Renal pelvis (tissue), 4 donors: ENCODE data around the gene DYNLT4. TPM values are rescaled to one million over a fixed set of nuclear protein-coding genes. Genes with fewer than 3 reads are reported as not detected.
"Not testable (repeated sequence)": the region's sequence is repeated elsewhere in the genome, so short reads cannot be mapped to it uniquely, and the experiment has no call there.

Experiments
- DNase-seq: peaks from one replicate; pipeline ENCODE4 v3.0.0-alpha.2; 2013
- polyA plus RNA-seq, 3 donors: library from polyadenylated mRNA; unstranded; fragments of 120-200 nt; gene quantifications; one replicate each; pipeline ENCODE4 v1.2.1, GENCODE V29; 2013; ENCODE audit not compliant: insufficient read length in 3 of 3

DYNLT4 gene
- polyA plus RNA-seq, 3 donors, result 0.19 to 0.42 TPM; not detected in 1

DNA sequence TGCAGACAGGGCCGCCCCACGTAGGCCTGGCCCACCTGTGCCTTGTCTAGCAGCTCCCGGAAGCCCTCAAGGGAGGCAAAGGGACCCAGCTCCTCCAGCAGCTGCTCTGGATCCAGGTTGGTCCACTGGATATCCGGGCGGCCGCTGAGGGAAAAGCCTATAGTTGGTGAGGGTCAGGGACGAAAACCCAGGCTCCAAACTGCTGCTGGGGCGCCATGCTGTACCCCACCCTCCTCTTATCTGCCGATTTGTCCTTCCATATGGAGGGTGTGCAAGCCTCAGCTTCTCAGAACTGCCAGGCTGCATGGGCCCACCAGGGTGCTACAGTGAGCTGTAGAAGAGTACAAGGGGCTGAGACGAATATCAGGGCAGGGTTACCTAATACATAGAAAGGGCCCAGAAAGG is 23.8 kb upstream of the DYNLT4 start:
- no peak for DNase-seq

GRCh38 chr1:44829506-44830384 is 22.6 kb upstream of the DYNLT4 start:
- DNase-seq, result no peak

- no peak for DNase-seq
Measured at GRCh38 chr1:44828841-44829440, 21.8 kb upstream of the DYNLT4 start.

GRCh38 chr1:44828003-44828651 is 21.0 kb upstream of the DYNLT4 start:
- no peak for DNase-seq

- DNase-seq, result no peak
Measured at GRCh38 chr1:44827197-44828002, 20.2 kb upstream of the DYNLT4 start.

GRCh38 chr1:44826375-44827196 is 19.4 kb upstream of the DYNLT4 start:
- no peak for DNase-seq

DNA sequence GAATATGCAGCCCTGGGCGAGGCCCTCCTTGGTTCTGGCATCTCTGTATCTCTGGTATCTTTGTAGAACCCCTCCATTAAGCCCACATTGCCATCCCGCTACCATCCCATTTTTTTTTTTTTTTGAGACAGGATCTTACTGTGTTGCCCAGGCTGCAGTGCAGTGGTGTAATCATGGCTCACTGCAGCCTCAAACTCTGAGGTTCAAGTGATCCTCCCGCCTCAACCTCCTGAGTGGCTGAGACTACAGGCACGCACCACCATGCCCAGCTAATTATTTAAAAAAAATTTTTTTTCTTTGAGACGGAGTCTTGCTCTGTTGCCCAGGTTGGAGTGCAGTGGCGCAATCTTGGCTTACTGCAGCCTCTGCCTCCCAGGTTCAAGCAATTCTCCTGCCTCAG is 17.2 kb upstream of the DYNLT4 start:
- not testable (repeated sequence) for DNase-seq

DNA sequence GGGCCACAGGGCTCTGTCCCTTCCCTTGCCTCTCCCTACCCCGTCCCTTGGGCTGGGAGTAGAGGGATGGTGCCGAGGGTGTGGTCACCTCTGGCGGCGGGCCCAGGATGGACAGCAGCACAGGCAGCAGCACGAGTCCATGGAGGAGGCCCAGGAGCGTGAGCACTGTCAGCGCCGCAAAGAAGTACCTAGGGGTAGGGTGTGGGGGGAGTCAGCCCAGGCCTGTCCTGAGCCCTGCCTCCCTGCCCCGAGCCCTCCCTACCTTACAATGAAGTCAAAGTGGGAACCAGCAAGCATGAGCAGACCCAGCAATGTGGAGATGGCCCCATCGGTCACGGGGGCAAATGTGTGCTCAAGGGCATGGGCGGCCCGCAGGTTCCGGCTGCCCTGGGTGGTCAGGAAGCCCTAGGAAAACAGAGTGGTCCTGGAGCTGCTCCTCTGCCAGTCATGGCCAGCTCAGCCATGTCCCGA is 15.9 kb upstream of the DYNLT4 start:
- DNase-seq, result no peak

GRCh38 chr1:44822131-44822701 is 15.1 kb upstream of the DYNLT4 start:
- no peak for DNase-seq

- no peak for DNase-seq
Measured at GRCh38 chr1:44821240-44821715, 14.1 kb upstream of the DYNLT4 start.

DNA sequence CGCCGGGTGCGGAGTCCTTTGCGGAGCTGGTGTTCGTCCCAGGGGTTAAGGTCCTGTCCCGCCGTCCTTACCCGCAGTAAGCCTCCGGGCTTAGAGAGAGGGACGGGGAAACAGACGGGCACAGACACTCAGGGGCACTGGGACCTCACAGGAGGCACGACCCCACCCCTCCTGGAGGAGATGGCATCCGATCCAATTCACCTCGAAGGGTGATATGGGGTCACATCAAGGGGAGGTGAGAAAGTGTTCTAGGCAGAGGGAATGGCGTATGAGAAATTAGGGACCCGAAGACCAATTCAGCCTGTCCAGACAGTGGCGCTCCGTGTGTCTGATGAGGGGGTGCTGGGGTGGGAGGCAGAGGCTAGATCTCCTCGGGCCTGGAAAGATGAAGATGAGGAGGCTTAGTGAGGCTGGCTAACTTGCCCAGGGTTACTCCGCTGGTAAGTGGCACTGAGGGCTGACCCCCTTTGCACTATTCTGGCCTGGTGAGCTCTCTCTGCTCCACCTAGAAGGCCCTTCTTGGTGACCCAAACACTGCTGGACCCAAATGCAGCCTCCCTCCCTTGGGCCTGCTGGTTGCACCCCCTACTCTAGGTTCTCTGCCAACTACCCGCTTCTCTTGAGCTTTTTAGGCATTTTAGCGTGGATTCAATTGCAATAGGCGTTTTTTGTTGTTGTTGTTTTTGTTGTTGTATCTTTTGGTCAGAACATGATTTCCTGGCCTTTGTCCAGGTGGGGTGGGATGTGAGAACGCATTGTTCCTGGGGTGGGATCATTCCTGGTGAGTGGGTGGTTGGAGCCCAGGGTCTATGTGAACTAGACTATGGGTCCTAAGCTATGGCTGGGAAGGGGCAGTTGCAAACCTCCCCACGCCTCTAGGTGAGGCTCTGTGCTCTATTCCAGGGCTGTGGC is 13.4 kb upstream of the DYNLT4 start:
- no peak for DNase-seq

DNA sequence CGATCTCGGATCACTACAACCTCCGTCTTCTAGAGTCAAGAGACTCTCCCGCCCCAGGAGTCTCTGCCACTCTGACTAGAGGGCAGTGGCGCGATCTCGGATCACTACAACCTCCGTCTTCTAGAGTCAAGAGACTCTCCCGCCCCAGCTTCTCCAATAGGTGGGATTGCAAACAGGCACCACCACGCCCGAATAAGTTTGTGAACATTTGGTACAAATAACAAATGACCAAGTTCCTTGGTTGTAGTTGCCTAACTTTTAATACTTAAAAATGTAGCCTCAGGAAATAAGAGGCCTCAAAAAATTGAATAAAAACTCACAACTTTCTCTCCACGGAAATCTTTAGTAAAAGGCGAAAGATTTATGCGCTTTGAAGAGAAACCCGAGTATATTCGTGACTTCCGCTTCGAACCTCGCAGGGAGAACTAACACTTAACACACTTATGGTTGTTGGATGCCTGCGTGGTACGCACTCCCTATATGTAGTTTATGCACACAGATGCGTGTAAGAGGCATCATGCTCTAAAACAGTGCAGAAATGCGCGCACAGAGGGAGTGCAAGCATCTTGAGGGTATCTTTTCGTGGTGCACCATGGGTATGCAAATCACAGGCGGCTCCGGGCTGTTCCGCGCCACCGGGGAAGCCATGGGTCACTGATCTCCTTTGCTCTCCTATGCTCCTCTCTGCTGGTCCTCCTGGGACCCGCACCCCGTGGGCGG is 12.6 kb upstream of the DYNLT4 start:
- peak; percentile 88 for DNase-seq

- DNase-seq, result no peak
Measured at GRCh38 chr1:44819196-44819607, 12.1 kb upstream of the DYNLT4 start.

DNA sequence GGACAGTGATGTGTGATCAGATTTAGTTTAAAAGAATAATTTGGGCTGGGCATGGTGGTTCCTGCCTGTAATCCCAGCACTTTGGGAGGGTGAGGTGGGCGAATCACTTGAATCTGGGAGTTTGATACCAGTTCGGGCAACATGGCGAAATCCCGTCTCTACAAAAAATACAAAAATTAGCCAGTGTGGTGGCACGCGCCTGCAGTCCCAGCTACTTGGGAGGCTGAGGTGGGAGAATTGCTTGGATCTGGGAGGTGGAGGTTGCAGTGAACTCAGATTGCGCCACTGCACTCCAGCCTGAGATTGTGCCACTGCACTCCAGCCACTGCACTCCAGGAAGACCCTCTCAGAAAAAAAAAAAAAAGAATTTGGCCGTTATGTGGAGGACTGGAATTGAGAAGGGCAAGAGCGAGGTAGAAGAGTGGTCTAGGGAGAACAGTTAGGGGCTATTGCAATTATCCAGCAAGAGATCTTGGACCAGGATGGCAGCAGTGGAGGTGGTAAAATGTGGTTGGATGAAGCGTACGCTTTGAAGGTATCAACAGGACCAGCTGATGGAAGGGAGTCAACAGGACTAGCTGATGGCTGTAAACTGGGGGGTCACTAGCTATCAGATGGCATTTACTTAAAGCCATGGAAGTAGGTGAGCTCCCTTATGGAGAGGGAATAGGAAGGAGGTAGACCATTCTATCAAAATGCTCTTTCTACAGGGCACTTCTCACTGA is 10.8 kb upstream of the DYNLT4 start:
- no peak for DNase-seq

DNA sequence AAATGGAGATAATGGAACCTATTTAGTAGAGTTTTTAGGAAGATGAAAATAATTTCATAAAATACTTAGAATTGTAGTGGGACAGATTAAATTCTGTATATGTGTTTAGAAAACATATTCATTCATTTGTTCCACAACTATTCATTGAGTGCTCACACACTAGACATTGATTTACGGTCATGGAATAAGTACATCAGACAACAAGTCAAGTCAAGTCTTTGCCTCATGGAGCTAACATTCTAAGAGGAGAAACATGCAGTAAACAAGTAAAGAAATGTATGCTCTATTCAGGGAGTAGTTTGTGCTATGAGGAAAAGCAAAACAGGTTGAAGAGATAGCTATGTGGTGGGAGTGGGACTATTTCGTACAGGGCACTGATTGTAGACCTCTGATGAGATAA is 10.2 kb upstream of the DYNLT4 start:
- no peak for DNase-seq

DNA sequence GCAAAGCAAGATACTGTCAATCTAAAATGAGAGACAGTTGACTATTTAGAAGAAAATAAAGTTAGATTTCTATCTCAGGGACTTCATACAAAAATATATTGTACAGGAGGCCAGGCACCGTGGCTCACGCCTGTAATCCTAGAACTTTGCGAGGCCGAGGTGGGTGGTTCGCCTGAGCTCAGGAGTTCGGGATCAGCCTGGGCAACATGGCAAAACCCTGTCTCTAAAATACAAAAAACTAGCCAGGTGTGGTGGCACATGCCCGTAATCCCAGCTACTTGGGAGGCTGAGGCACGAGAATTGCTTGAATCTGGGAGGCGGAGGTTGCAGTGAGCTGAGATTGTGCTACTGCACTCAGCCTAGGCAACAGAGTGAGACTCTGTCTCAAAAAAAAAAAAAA is 8.8 kb upstream of the DYNLT4 start:
- not testable (repeated sequence) for DNase-seq

- DNase-seq, result no peak
Measured at GRCh38 chr1:44812822-44813543, 5.8 kb upstream of the DYNLT4 start.
